ENCODE measurements around the gene LECT2.

DNA sequence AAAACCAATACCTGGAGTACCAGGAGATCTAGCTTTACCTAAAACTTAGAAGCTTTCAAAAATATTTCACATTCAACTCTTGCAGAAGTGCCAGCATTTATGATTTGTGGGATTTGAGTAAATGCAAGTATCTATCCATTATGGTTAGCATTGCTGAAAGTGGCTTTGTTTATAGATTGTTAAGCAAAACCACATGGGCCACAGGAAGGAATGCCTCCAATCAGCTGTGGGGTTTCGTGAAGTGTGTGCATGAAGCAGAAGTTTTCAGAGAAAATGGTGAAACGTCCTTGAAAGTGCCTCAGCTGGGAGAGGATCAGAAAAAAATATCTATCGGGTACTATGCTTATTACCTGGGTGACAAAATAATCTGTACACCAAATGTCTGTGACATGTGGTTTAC is 4.2 kb downstream of the LECT2 start:
- TF ChIP-seq, protein P1, sequence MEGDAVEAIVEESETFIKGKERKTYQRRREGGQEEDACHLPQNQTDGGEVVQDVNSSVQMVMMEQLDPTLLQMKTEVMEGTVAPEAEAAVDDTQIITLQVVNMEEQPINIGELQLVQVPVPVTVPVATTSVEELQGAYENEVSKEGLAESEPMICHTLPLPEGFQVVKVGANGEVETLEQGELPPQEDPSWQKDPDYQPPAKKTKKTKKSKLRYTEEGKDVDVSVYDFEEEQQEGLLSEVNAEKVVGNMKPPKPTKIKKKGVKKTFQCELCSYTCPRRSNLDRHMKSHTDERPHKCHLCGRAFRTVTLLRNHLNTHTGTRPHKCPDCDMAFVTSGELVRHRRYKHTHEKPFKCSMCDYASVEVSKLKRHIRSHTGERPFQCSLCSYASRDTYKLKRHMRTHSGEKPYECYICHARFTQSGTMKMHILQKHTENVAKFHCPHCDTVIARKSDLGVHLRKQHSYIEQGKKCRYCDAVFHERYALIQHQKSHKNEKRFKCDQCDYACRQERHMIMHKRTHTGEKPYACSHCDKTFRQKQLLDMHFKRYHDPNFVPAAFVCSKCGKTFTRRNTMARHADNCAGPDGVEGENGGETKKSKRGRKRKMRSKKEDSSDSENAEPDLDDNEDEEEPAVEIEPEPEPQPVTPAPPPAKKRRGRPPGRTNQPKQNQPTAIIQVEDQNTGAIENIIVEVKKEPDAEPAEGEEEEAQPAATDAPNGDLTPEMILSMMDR (IDR thresholded peaks at IDR 0.05; ENCODE audit: insufficient read depth, low read length) = no peak
- TF ChIP-seq POLR2AphosphoS5 (IDR thresholded peaks at IDR 0.05; ENCODE audit: low read depth) (no peak), GABPA (IDR thresholded peaks at IDR 0.05; ENCODE audit: low read depth) (no peak)
